GM19193 (cell line): Measurements from ENCODE around the gene AOC3.

Source experiments
- POLR2A ChIP-seq: IDR thresholded peaks from 4 replicates; pipeline ENCODE4 v1.6.1; 2011; ENCODE audit not compliant: insufficient read depth, insufficient read length; ENCODE audit errors: extremely low read depth

Gene AOC3

GRCh38 chr17:42832934-42833766 lies 17.8 kb upstream of the AOC3 start, which contains the start of gene PSME3:
TSS of gene PSME3 (plus strand) at chr17:42833397. CDS start at chr17:42833632, 235 bp downstream.
- TF ChIP-seq POLR2A, result peak; percentile 95

- TF ChIP-seq POLR2A, result no peak
Measured at GRCh38 chr17:42833767-42834422, 17.1 kb upstream of the AOC3 start.

GRCh38 chr17:42835732-42836131 lies 15.3 kb upstream of the AOC3 start:
- no peak for TF ChIP-seq POLR2A

- no peak for TF ChIP-seq POLR2A
Measured at GRCh38 chr17:42841975-42842685, 8.9 kb upstream of the AOC3 start.

- no peak for TF ChIP-seq POLR2A
Measured at GRCh38 chr17:42843358-42843934, 7.6 kb upstream of the AOC3 start.

GRCh38 chr17:42844271-42844670 lies 6.7 kb upstream of the AOC3 start, which contains the start of gene AOC2:
TSS of gene AOC2 (plus strand) at chr17:42844580. CDS start at chr17:42844627, 47 bp downstream.
- TF ChIP-seq POLR2A, result no peak

GRCh38 chr17:42844761-42845555 lies 6.0 kb upstream of the AOC3 start:
- TF ChIP-seq POLR2A, result no peak

- TF ChIP-seq POLR2A, result no peak
Measured at GRCh38 chr17:42845556-42845917, 5.5 kb upstream of the AOC3 start.

- TF ChIP-seq POLR2A, result no peak
Measured at GRCh38 chr17:42845918-42846593, 4.9 kb upstream of the AOC3 start.

GRCh38 chr17:42846594-42847280 lies 4.3 kb upstream of the AOC3 start:
- TF ChIP-seq POLR2A, result no peak

GRCh38 chr17:42848093-42848492 lies 2.9 kb upstream of the AOC3 start:
- no peak for TF ChIP-seq POLR2A

- TF ChIP-seq POLR2A, result no peak
Measured at GRCh38 chr17:42849031-42849430, 2.0 kb upstream of the AOC3 start.
